Neural progenitor cell (in vitro differentiated cells): ENCODE data around the gene RAB6D. TPM values are rescaled to one million over a fixed set of nuclear protein-coding genes. Genes with fewer than 3 reads are reported as not detected.
"Not testable (repeated sequence)": the region's sequence is repeated elsewhere in the genome, so short reads cannot be mapped to it uniquely, and the experiment has no call there.

Experiments used
- DNase-seq: peaks from one replicate; pipeline ENCODE4 v3.0.0-alpha.2; 2016; ENCODE audit warnings: low spot score
- H2AFZ ChIP-seq: fragments of 200-600 bp; sonication (generic); replicated peaks from 2 replicates; pipeline ENCODE4 v1.6.1; 2016; ENCODE audit warnings: antibody characterized with exemption
- H3F3A ChIP-seq: fragments of 200-600 bp; sonication (generic); 2 replicates; pipeline ENCODE4 v1.6.1; 2016; ENCODE audit warnings: antibody characterized with exemption, low read depth
- H3K27ac ChIP-seq: fragments of 200-600 bp; sonication (generic); 2 replicates; pipeline ENCODE4 v1.5.1; 2016; ENCODE audit warnings: mild to moderate bottlenecking
- H3K27me3 ChIP-seq: fragments of 200-600 bp; sonication (generic); 2 replicates; pipeline ENCODE4 v1.6.1; 2016; ENCODE audit warnings: mild to moderate bottlenecking, moderate library complexity
- H3K36me3 ChIP-seq: fragments of 200-600 bp; sonication (generic); 2 replicates; pipeline ENCODE4 v1.5.1; 2016
- H3K4me1 ChIP-seq: fragments of 200-600 bp; sonication (generic); 2 replicates; pipeline ENCODE4 v1.6.1; 2016; ENCODE audit warnings: mixed run types
- H3K4me2 ChIP-seq: fragments of 200-600 bp; sonication (generic); 2 replicates; pipeline ENCODE4 v1.6.1; 2016
- H3K4me3 ChIP-seq: fragments of 200-600 bp; sonication (generic); 2 replicates; pipeline ENCODE4 v1.5.1; 2016
- H3K79me2 ChIP-seq: fragments of 200-600 bp; sonication (generic); 2 replicates; pipeline ENCODE4 v1.6.1; 2016; ENCODE audit warnings: low read depth
- H3K9ac ChIP-seq: fragments of 200-600 bp; sonication (generic); 2 replicates; pipeline ENCODE4 v1.6.1; 2016
- H3K9me3 ChIP-seq: fragments of 200-600 bp; sonication (generic); 2 replicates; pipeline ENCODE4 v1.5.1; 2016; ENCODE audit warnings: low read depth
- H4K20me1 ChIP-seq: fragments of 200-600 bp; sonication (generic); 2 replicates; pipeline ENCODE4 v1.6.1; 2016; ENCODE audit warnings: low read depth
- H3K27ac Mint-ChIP-seq: 3 replicates; pipeline ENCODE4 v1.8.0; 2021; ENCODE audit warnings: mixed read lengths
- H3K27me3 Mint-ChIP-seq: 2 replicates; pipeline ENCODE4 v1.8.0; 2022; ENCODE audit warnings: low read depth, mild to moderate bottlenecking, inconsistent platforms, moderate library complexity, mixed read lengths; ENCODE audit not compliant: insufficient read depth
- H3K36me3 Mint-ChIP-seq: 3 replicates; pipeline ENCODE4 v1.8.0; 2021; ENCODE audit warnings: mixed read lengths
- H3K4me1 Mint-ChIP-seq: 3 replicates; pipeline ENCODE4 v1.8.0; 2021; ENCODE audit warnings: mixed read lengths
- H3K4me3 Mint-ChIP-seq: 3 replicates; pipeline ENCODE4 v1.8.0; 2021; ENCODE audit warnings: mild to moderate bottlenecking, moderate library complexity, mixed read lengths
- H3K9me3 Mint-ChIP-seq: 3 replicates; pipeline ENCODE4 v1.8.0; 2020; ENCODE audit warnings: mixed read lengths
- CTCF ChIP-seq: fragments of 200-600 bp; sonication (generic); IDR thresholded peaks from 2 replicates; pipeline ENCODE4 v1.5.1; 2017; ENCODE audit warnings: antibody characterized with exemption, mild to moderate bottlenecking
- EZH2 ChIP-seq: fragments of 200-600 bp; sonication (generic); IDR thresholded peaks from 2 replicates; pipeline ENCODE4 v1.6.1; 2017; ENCODE audit warnings: antibody characterized with exemption, mild to moderate bottlenecking, moderate library complexity
- EZH2phosphoT487 ChIP-seq: fragments of 200-600 bp; sonication (generic); IDR thresholded peaks from 2 replicates; pipeline ENCODE4 v1.6.1; 2017; ENCODE audit warnings: antibody characterized with exemption
- total RNA-seq: library from RNA; depleted of rRNA; stranded (reverse); fragments of >200 nt; gene quantifications from 2 replicates; pipeline ENCODE4 v1.2.3, GENCODE V29; 2015; ENCODE audit warnings: low replicate concordance

The RAB6D gene
- total RNA-seq, 1 donor from 2014 or later, result 0.11 TPM

GRCh38 chr2:131367352-131367751 is 3.4 kb upstream of the RAB6D start:
- DNase-seq, result no peak
- Mint-ChIP-seq H3K4me3 (no peak overlapping the region), H3K4me1 (peaks cover 4% of the 10 kb centered on the region), H3K27me3 (peaks cover 13% of the 10 kb centered on the region), H3K9me3 (no peaks in the 10 kb centered on the region), H3K27ac (no peak overlapping the region), H3K36me3 (no peaks in the 10 kb centered on the region)
- no peak overlapping the region for H2AFZ ChIP-seq
- H3K9me3 ChIP-seq, result no peaks in the 10 kb centered on the region
- H3K27ac ChIP-seq, result no peak overlapping the region
- H3K9ac ChIP-seq, result no peak overlapping the region
- H3K27me3 ChIP-seq, result peaks cover 35% of the 10 kb centered on the region
- peaks cover 4% of the 10 kb centered on the region for H3F3A ChIP-seq
- H3K4me3 ChIP-seq, result no peak overlapping the region
- peaks cover 3% of the 10 kb centered on the region for H4K20me1 ChIP-seq
- no peak overlapping the region for H3K4me2 ChIP-seq
- TF ChIP-seq EZH2 (no peak), EZH2phosphoT487 (no peak), CTCF (no peak)
- H3K4me1 ChIP-seq, result no peaks in the 10 kb centered on the region
- no peaks in the 10 kb centered on the region for H3K79me2 ChIP-seq
- H3K36me3 ChIP-seq, result no peaks in the 10 kb centered on the region

GRCh38 chr2:131366643-131367042 is 2.7 kb upstream of the RAB6D start:
- Mint-ChIP-seq H3K9me3 (no peaks in the 10 kb centered on the region), H3K4me3 (no peak overlapping the region), H3K4me1 (peaks cover 4% of the 10 kb centered on the region), H3K27me3 (peaks cover 17% of the 10 kb centered on the region), H3K27ac (no peak overlapping the region), H3K36me3 (no peaks in the 10 kb centered on the region)
- TF ChIP-seq EZH2phosphoT487, result no peak
- TF ChIP-seq EZH2, result no peak
- no peak for TF ChIP-seq CTCF
- peaks cover 3% of the 10 kb centered on the region for H4K20me1 ChIP-seq
- H3K4me1 ChIP-seq, result no peaks in the 10 kb centered on the region
- H3K36me3 ChIP-seq, result no peaks in the 10 kb centered on the region
- no peak overlapping the region for H3K9ac ChIP-seq
- H3F3A ChIP-seq, result peaks cover 4% of the 10 kb centered on the region
- H3K4me2 ChIP-seq, result no peak overlapping the region
- no peaks in the 10 kb centered on the region for H3K9me3 ChIP-seq
- no peak for DNase-seq
- no peaks in the 10 kb centered on the region for H3K79me2 ChIP-seq
- H3K4me3 ChIP-seq, result no peak overlapping the region
- H2AFZ ChIP-seq, result no peak overlapping the region
- H3K27ac ChIP-seq, result no peak overlapping the region
- H3K27me3 ChIP-seq, result peaks cover 42% of the 10 kb centered on the region

GRCh38 chr2:131365452-131365851 is 1.5 kb upstream of the RAB6D start:
- no peak for DNase-seq
- Mint-ChIP-seq H3K36me3 (no peaks in the 10 kb centered on the region), H3K9me3 (no peaks in the 10 kb centered on the region), H3K27me3 (peaks cover 19% of the 10 kb centered on the region), H3K4me1 (peaks cover 4% of the 10 kb centered on the region), H3K4me3 (peak overlapping the region; percentile 6), H3K27ac (no peak overlapping the region)
- H3K4me1 ChIP-seq, result no peaks in the 10 kb centered on the region
- no peak overlapping the region for H3K4me3 ChIP-seq
- TF ChIP-seq EZH2phosphoT487 (no peak), EZH2 (no peak), CTCF (no peak)
- H3K27ac ChIP-seq, result no peak overlapping the region
- H4K20me1 ChIP-seq, result peaks cover 3% of the 10 kb centered on the region
- H3K9ac ChIP-seq, result no peak overlapping the region
- H3K27me3 ChIP-seq, result peaks cover 54% of the 10 kb centered on the region
- no peak overlapping the region for H2AFZ ChIP-seq
- no peaks in the 10 kb centered on the region for H3K36me3 ChIP-seq
- H3F3A ChIP-seq, result peaks cover 4% of the 10 kb centered on the region
- H3K79me2 ChIP-seq, result no peaks in the 10 kb centered on the region
- H3K9me3 ChIP-seq, result no peaks in the 10 kb centered on the region
- no peak overlapping the region for H3K4me2 ChIP-seq

- H3K9me3 ChIP-seq, H3K27ac Mint-ChIP-seq, DNase-seq, H3K36me3 ChIP-seq, H3K4me1 Mint-ChIP-seq, H4K20me1 ChIP-seq, H3F3A ChIP-seq, H2AFZ ChIP-seq, H3K9ac ChIP-seq, H3K79me2 ChIP-seq, H3K36me3 Mint-ChIP-seq, H3K9me3 Mint-ChIP-seq, H3K4me1 ChIP-seq, H3K27ac ChIP-seq: not testable (repeated sequence)
- peak; percentile 66 for TF ChIP-seq EZH2
- Histone ChIP-seq H3K4me2 (peak overlapping the region; percentile 47), H3K27me3 (peaks cover 72% of the 10 kb centered on the region), H3K4me3 (peak overlapping the region; percentile 36)
- peak overlapping the region; percentile 76 for H3K4me3 Mint-ChIP-seq
- H3K27me3 Mint-ChIP-seq, result peaks cover 23% of the 10 kb centered on the region
Observed at GRCh38 chr2:131363213-131363612, 755 bp downstream of the RAB6D start.
